Endothelial cell of umbilical vein (primary cell): Measurements from ENCODE around the gene CDC42SE1.

Experiments
- EZH2 ChIP-seq: IDR thresholded peaks from 2 replicates; pipeline ENCODE4 v1.6.1; 2012; ENCODE audit warnings: borderline replicate concordance, low read depth, mild to moderate bottlenecking, moderate library complexity, low read length, inconsistent platforms; ENCODE audit not compliant: severe bottlenecking
- MYC ChIP-seq: IDR thresholded peaks from one replicate; pipeline ENCODE4 v1.6.1; 2011; ENCODE audit warnings: mild to moderate bottlenecking, low read depth, low read length
- POLR2A ChIP-seq: IDR thresholded peaks from 2 replicates; pipeline ENCODE4 v1.6.1; 2012; ENCODE audit warnings: low read depth, mild to moderate bottlenecking, control low read depth, low read length
- POLR2AphosphoS5 ChIP-seq: IDR thresholded peaks from 2 replicates; pipeline ENCODE4 v1.6.1; 2012; ENCODE audit warnings: low read depth, mild to moderate bottlenecking, control low read depth, low read length, moderate library complexity; ENCODE audit not compliant: insufficient read depth
- TF ChIP-seq, protein P1 (sequence below), 2 donors: IDR thresholded peaks; 1 replicate in 1 of 2; 2 replicates in 1 of 2; pipeline ENCODE4 v1.5.1; 2011; ENCODE audit warnings: low read length in 2 of 2, mild to moderate bottlenecking in 2 of 2, moderate library complexity in 2 of 2, control low read depth in 1 of 2, inconsistent platforms in 1 of 2, low read depth in 1 of 2; ENCODE audit not compliant: insufficient read depth in 1 of 2; ENCODE audit errors: extremely low read depth in 1 of 2
- TF ChIP-seq, protein P2 (sequence below): IDR thresholded peaks from 2 replicates; pipeline ENCODE4 v1.6.1; 2011; ENCODE audit not compliant: insufficient read depth, insufficient read length

- TF ChIP-seq POLR2A (no peak), POLR2AphosphoS5 (no peak), MYC (no peak), EZH2 (no peak)
- TF ChIP-seq, protein P1, sequence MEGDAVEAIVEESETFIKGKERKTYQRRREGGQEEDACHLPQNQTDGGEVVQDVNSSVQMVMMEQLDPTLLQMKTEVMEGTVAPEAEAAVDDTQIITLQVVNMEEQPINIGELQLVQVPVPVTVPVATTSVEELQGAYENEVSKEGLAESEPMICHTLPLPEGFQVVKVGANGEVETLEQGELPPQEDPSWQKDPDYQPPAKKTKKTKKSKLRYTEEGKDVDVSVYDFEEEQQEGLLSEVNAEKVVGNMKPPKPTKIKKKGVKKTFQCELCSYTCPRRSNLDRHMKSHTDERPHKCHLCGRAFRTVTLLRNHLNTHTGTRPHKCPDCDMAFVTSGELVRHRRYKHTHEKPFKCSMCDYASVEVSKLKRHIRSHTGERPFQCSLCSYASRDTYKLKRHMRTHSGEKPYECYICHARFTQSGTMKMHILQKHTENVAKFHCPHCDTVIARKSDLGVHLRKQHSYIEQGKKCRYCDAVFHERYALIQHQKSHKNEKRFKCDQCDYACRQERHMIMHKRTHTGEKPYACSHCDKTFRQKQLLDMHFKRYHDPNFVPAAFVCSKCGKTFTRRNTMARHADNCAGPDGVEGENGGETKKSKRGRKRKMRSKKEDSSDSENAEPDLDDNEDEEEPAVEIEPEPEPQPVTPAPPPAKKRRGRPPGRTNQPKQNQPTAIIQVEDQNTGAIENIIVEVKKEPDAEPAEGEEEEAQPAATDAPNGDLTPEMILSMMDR (IDR thresholded peaks at IDR 0.05; ENCODE audit: extremely low read depth in 1 of 2, insufficient read depth in 1 of 2, low read depth in 1 of 2, low read length in 2 of 2): no peak
- TF ChIP-seq, protein P2, sequence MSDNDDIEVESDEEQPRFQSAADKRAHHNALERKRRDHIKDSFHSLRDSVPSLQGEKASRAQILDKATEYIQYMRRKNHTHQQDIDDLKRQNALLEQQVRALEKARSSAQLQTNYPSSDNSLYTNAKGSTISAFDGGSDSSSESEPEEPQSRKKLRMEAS: no peak
Measured at GRCh38 chr1:151001602-151002001, 57.8 kb downstream of the CDC42SE1 start.
